ENCODE data around the gene PRR13. TPM values are rescaled to one million over a fixed set of nuclear protein-coding genes. Genes with fewer than 3 reads are reported as not detected.
"Not testable (repeated sequence)": the region's sequence is repeated elsewhere in the genome, so short reads cannot be mapped to it uniquely, and the experiment has no call there.

The PRR13 gene
- total and polyA plus RNA-seq, 2 donors from 2014 or later = 226 to 889 TPM

DNA sequence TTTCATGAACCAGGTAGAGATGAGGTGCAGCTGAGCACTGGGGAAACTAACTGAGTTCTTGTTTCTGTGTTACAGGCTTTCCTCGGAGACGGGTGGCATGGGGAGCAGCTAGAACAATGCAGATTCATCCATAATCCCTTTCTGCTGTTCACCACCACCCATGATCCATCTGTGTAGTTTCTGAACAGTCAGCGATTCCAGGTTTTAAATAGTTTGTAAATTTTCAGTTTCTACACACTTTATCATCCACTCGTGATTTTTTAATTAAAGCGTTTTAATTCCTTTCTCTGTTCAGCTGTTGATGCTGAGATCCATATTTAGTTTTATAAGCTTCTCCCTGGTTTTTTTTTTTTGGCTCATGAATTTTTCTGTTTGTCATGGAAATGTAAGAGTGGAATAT lies 37.8 kb downstream of the PRR13 start:
- TF ChIP-seq, protein P1, sequence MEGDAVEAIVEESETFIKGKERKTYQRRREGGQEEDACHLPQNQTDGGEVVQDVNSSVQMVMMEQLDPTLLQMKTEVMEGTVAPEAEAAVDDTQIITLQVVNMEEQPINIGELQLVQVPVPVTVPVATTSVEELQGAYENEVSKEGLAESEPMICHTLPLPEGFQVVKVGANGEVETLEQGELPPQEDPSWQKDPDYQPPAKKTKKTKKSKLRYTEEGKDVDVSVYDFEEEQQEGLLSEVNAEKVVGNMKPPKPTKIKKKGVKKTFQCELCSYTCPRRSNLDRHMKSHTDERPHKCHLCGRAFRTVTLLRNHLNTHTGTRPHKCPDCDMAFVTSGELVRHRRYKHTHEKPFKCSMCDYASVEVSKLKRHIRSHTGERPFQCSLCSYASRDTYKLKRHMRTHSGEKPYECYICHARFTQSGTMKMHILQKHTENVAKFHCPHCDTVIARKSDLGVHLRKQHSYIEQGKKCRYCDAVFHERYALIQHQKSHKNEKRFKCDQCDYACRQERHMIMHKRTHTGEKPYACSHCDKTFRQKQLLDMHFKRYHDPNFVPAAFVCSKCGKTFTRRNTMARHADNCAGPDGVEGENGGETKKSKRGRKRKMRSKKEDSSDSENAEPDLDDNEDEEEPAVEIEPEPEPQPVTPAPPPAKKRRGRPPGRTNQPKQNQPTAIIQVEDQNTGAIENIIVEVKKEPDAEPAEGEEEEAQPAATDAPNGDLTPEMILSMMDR (IDR thresholded peaks at IDR 0.05; ENCODE audit: borderline replicate concordance, extremely low read depth, insufficient read depth) = no peak
- intact Hi-C loops (cut with DNase I) = no loop called here
- no peaks in the 10 kb centered on the region for H3K27me3 ChIP-seq (ENCODE audit: control insufficient read depth, insufficient read depth, low read length)
- no peaks in the 10 kb centered on the region for H3K9me3 ChIP-seq (ENCODE audit: control insufficient read depth in 2 of 3, insufficient read depth in 1 of 3, low read length in 3 of 3)
- peaks cover 17 to 69% (median 36%) of the 10 kb centered on the region in 3 donors for H3K36me3 ChIP-seq (ENCODE audit: control insufficient read depth in 2 of 3, insufficient read depth in 3 of 3, low read length in 3 of 3)
- no peak overlapping the region for H3K4me3 ChIP-seq (ENCODE audit: low read length in 3 of 3)
- FAIRE-seq = no peak
- H3K9ac ChIP-seq (ENCODE audit: low read length in 3 of 3) = no peak overlapping the region
- no peak for DNase-seq
- H3K27ac ChIP-seq (ENCODE audit: low read depth in 2 of 2, low read length in 2 of 2) = no peak overlapping the region
- H3K4me1 ChIP-seq (ENCODE audit: control insufficient read depth in 2 of 3, insufficient read depth in 2 of 3, low read depth in 1 of 3, low read length in 3 of 3) = peaks cover 0 to 19% (median 12%) of the 10 kb centered on the region in 3 donors

DNA sequence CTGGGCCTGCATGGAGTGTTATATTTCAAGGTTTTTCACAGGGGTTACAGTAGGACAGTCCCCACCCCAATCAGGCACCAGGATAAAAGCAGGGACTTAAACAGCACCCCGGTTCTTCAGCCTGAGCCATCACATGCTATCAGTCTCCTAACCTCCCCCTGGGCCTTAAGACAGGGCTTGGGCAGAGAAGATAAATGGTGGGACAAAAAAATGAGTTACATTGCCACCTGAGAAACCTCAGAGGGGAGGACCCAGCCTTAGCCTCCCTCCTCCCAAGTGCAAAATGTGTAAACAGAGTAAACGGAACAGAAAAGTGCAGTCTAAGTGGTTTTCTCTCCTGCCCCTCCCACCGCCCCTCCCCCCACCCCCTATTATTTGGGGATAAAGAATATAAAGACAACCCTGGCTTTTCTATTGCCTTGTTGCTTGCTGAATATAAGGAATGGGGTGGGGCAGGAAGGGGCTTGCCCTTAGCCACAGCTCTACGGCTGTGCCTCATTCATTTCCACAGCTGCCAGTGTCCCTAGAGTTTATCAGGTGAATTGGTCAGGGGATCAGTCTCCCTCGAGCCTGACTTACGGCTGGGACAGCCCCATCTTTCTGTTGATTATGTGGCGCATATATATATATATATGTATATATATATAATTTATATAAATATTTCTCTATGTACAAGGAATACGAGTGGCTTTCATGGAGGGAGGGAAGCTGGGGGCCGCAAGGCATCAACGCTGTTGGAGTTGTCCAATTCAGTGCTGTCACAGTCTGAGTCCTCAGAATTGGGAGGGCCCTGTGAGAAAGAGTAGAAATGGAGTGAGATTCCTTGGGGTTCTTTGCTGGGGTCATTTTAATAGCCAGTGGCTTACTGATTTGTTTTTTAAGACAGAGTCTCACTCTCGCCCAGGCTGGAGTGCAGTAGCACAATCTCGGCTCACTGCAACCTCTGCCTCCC lies 39.2 kb downstream of the PRR13 start:
- H3K9ac ChIP-seq (ENCODE audit: low read length in 3 of 3) = no peak overlapping the region
- no peak overlapping the region for H3K27ac ChIP-seq (ENCODE audit: low read depth in 2 of 2, low read length in 2 of 2)
- TF ChIP-seq, protein P1 (IDR thresholded peaks at IDR 0.05; ENCODE audit: borderline replicate concordance, extremely low read depth, insufficient read depth) = no peak
- FAIRE-seq (no peak), DNase-seq (no peak)
- intact Hi-C loops (cut with DNase I) = no loop called here
- no peaks in the 10 kb centered on the region for H3K9me3 ChIP-seq (ENCODE audit: control insufficient read depth in 2 of 3, insufficient read depth in 1 of 3, low read length in 3 of 3)
- H3K4me3 ChIP-seq (ENCODE audit: low read length in 3 of 3) = no peak overlapping the region
- H3K27me3 ChIP-seq (ENCODE audit: control insufficient read depth, insufficient read depth, low read length) = no peaks in the 10 kb centered on the region
- peaks cover 0 to 12% (median 3%) of the 10 kb centered on the region in 3 donors for H3K4me1 ChIP-seq (ENCODE audit: control insufficient read depth in 2 of 3, insufficient read depth in 2 of 3, low read depth in 1 of 3, low read length in 3 of 3)
- H3K36me3 ChIP-seq (ENCODE audit: control insufficient read depth in 2 of 3, insufficient read depth in 3 of 3, low read length in 3 of 3) = peaks cover 20 to 68% (median 37%) of the 10 kb centered on the region in 3 donors

DNA sequence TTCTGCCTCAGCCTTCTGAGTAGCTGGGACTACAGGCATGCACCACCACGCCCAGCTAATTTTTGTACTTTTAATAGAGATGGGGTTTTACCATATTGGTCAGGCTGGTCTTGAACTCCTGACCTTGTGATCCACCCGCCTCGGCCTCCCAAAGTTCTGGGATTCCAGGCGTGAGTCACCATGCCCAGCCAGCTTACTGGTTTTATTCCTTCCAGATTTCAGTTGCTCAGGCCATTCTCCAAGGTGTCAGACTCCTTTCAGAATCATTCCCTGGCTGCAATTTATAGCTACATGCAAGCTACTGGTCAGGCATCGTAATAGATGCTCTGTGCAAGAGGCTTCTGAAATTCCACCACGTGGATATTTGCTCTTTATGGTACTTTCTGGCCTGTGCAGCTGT lies 39.9 kb downstream of the PRR13 start:
- peaks cover 15 to 66% (median 38%) of the 10 kb centered on the region in 3 donors for H3K36me3 ChIP-seq (ENCODE audit: control insufficient read depth in 2 of 3, insufficient read depth in 3 of 3, low read length in 3 of 3)
- FAIRE-seq; H3K4me3 ChIP-seq (ENCODE audit: low read length in 3 of 3); H3K9ac ChIP-seq (ENCODE audit: low read length in 3 of 3); DNase-seq; intact Hi-C loops (cut with DNase I); H3K9me3 ChIP-seq (ENCODE audit: control insufficient read depth in 2 of 3, insufficient read depth in 1 of 3, low read length in 3 of 3); H3K4me1 ChIP-seq (ENCODE audit: control insufficient read depth in 2 of 3, insufficient read depth in 2 of 3, low read depth in 1 of 3, low read length in 3 of 3); H3K27me3 ChIP-seq (ENCODE audit: control insufficient read depth, insufficient read depth, low read length); H3K27ac ChIP-seq (ENCODE audit: low read depth in 2 of 2, low read length in 2 of 2): not testable (repeated sequence)

DNA sequence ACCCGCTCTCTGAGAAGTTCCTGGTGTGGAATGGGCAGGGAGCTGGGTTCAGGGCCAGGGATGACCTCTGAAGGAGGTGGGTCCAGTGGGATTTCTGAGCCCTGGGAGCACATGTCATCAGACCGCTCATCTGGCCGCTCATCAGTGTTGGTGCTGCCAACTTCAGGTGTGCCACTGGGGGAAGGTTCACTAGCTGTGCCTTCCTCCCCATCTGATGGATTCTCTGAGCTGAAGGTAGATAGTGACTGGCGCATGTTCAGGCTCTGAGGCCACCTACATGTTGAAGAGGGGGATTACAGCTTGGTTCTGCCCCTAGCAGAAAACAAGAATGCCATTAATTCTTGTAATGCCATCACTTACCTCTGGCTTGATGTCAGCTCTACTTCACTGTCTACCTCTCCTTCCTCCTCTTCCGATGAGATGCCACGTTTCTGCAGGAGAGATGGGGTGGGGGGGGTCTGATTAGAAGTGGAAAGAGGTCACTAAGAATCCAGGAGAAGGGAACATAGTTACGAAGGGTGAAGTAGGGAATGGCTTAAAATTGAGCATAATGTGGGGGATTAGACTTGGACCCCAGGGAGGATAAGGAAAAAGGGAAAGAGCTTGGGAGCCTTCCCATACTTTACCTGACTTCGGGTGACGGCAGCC lies 40.5 kb downstream of the PRR13 start:
- Histone ChIP-seq H3K27ac (ENCODE audit: low read depth in 2 of 2, low read length in 2 of 2) (no peak overlapping the region), H3K4me3 (ENCODE audit: low read length in 3 of 3) (no peak overlapping the region), H3K36me3 (ENCODE audit: control insufficient read depth in 2 of 3, insufficient read depth in 3 of 3, low read length in 3 of 3) (peaks cover 13 to 60% (median 36%) of the 10 kb centered on the region in 3 donors), H3K27me3 (ENCODE audit: control insufficient read depth, insufficient read depth, low read length) (no peaks in the 10 kb centered on the region), H3K9me3 (ENCODE audit: control insufficient read depth in 2 of 3, insufficient read depth in 1 of 3, low read length in 3 of 3) (no peaks in the 10 kb centered on the region), H3K4me1 (ENCODE audit: control insufficient read depth in 2 of 3, insufficient read depth in 2 of 3, low read depth in 1 of 3, low read length in 3 of 3) (no peaks in the 10 kb centered on the region), H3K9ac (ENCODE audit: low read length in 3 of 3) (no peak overlapping the region)
- TF ChIP-seq, protein P1 (IDR thresholded peaks at IDR 0.05; ENCODE audit: borderline replicate concordance, extremely low read depth, insufficient read depth) = no peak
- FAIRE-seq = no peak
- intact Hi-C loops (cut with DNase I) = no loop called here
- DNase-seq = peak in 1 of 5 donors; percentile 56

Data from kidney (tissue), 14 donors.